HEK293T (cell line): ENCODE data around the gene MERTK.

Experiments used
- HDGF ChIP-seq: fragments of 450-650 bp; IDR thresholded peaks from 2 replicates; pipeline ENCODE4 v1.6.1; 2017; ENCODE audit warnings: antibody characterized with exemption, borderline replicate concordance
- SUZ12 ChIP-seq: fragments of 450-650 bp; IDR thresholded peaks from 2 replicates; pipeline ENCODE4 v1.6.1; 2016; ENCODE audit warnings: mild to moderate bottlenecking
- TF ChIP-seq, protein P1 (sequence below): fragments of 450-650 bp; IDR thresholded peaks from 2 replicates; pipeline ENCODE4 v1.6.1; 2016

DNA sequence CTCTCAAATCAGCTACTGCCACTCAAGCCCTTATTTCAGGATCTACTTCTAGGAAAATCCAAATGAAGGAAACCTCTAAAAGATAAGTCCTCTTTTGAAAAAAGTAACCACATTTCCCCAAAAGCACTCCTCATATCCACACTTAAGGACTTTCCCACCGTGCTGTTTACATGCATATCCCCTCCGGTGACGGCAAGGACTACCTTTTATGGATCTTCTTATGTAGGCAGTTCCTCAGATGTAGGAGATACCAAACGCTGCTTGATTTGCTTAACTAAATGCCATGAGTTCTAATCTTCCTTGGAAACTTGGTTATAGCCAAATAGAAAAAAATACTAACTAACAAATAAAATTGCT, 149.8 kb downstream of the MERTK start:
- no peak for TF ChIP-seq HDGF
- no peak for TF ChIP-seq SUZ12
- TF ChIP-seq, protein P1, sequence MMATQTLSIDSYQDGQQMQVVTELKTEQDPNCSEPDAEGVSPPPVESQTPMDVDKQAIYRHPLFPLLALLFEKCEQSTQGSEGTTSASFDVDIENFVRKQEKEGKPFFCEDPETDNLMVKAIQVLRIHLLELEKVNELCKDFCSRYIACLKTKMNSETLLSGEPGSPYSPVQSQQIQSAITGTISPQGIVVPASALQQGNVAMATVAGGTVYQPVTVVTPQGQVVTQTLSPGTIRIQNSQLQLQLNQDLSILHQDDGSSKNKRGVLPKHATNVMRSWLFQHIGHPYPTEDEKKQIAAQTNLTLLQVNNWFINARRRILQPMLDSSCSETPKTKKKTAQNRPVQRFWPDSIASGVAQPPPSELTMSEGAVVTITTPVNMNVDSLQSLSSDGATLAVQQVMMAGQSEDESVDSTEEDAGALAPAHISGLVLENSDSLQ, result no peak
